NT2/D1 (cell line): ENCODE results near the gene CCDC91.

Experiments
- DNase-seq: peaks from one replicate; pipeline ENCODE4 v3.0.0-alpha.2; 2011; ENCODE audit warnings: low read depth, low spot score
- H3K27me3 ChIP-seq: 2 replicates; pipeline ENCODE4 v1.6.0; 2011; ENCODE audit warnings: mild to moderate bottlenecking; ENCODE audit not compliant: insufficient read length, insufficient read depth
- H3K36me3 ChIP-seq: 2 replicates; pipeline ENCODE4 v1.6.1; 2011; ENCODE audit warnings: mild to moderate bottlenecking, low read length, mixed read lengths; ENCODE audit not compliant: insufficient read depth, insufficient read length
- H3K4me1 ChIP-seq: 2 replicates; pipeline ENCODE4 v1.5.1; 2011; ENCODE audit not compliant: insufficient read depth, insufficient read length
- H3K4me3 ChIP-seq: 2 replicates; pipeline ENCODE4 v1.5.1; 2011; ENCODE audit warnings: low read depth; ENCODE audit not compliant: insufficient read length
- H3K9ac ChIP-seq: 2 replicates; pipeline ENCODE4 v1.6.0; 2011; ENCODE audit warnings: low read depth; ENCODE audit not compliant: insufficient read length
- H3K9me3 ChIP-seq: 2 replicates; pipeline ENCODE4 v1.5.1; 2011; ENCODE audit warnings: mild to moderate bottlenecking, low read length; ENCODE audit not compliant: insufficient read depth
- SUZ12 ChIP-seq: IDR thresholded peaks from 2 replicates; pipeline ENCODE4 v1.6.1; 2011; ENCODE audit not compliant: insufficient read length, insufficient read depth; ENCODE audit errors: extremely low read depth
- YY1 ChIP-seq: IDR thresholded peaks from 2 replicates; pipeline ENCODE4 v1.6.1; 2011; ENCODE audit not compliant: insufficient read length, insufficient read depth
- ZNF274 ChIP-seq: IDR thresholded peaks from 2 replicates; pipeline ENCODE4 v1.6.1; 2011; ENCODE audit warnings: mild to moderate bottlenecking, low read depth, low read length

The CCDC91 gene

GRCh38 chr12:28294300-28294699, 104.0 kb downstream of the CCDC91 start:
- peak; percentile 15 for DNase-seq
- Histone ChIP-seq H3K36me3 (no peaks in the 10 kb centered on the region), H3K4me3 (no peak overlapping the region), H3K9me3 (peaks cover 18% of the 10 kb centered on the region), H3K27me3 (no peaks in the 10 kb centered on the region), H3K9ac (no peak overlapping the region), H3K4me1 (no peaks in the 10 kb centered on the region)
- TF ChIP-seq YY1 (no peak), ZNF274 (no peak), SUZ12 (no peak)

DNA sequence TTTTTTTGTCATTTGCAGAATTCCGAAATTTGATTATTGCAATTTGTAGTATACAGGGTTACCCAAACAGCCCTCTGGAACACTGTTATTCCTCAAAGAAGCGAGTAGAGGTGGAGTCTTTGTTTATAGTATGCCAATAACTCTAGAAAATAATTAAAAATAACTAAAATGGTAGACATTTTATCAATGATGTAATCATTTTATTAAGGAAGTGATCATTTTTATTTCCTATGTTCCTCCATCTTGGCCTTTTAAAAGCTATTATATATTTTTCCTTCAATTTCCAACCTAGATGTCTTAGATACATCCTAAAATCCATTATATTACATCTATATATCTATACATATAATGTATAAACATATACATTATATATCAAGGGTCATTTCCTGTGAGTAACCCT, 106.0 kb downstream of the CCDC91 start:
- DNase-seq: no peak
- Histone ChIP-seq H3K36me3 (no peaks in the 10 kb centered on the region), H3K9me3 (0 out of 2 replicates have a peak, but pooled peaks cover 2% of the 10 kb centered on the region), H3K4me3 (no peak overlapping the region), H3K27me3 (no peaks in the 10 kb centered on the region), H3K9ac (no peak overlapping the region), H3K4me1 (no peaks in the 10 kb centered on the region)
- TF ChIP-seq SUZ12 (no peak), ZNF274 (no peak)

DNA sequence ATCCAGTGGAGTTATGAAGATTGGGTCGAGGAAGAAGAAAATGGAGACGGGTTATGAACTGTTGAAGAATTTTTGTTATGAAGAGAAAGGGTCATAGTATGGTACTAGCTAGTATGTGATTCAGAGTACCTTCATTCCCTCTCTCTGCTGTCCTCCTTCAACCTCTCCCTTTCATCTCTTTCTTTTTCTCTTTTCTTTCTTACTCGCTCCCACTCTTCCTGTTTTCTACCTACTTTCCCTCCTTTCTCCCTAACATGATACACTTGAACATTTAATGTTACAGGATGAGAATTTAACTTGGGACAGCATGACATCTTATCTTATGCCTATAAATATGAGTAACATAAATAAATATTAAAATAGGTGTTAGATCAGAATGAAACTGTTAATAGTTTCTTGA, 112.9 kb downstream of the CCDC91 start:
- H3K4me3 ChIP-seq: no peak overlapping the region
- H3K27me3 ChIP-seq: no peaks in the 10 kb centered on the region
- H3K9me3 ChIP-seq: no peaks in the 10 kb centered on the region
- DNase-seq: no peak
- H3K4me1 ChIP-seq: no peaks in the 10 kb centered on the region
- no peak overlapping the region for H3K9ac ChIP-seq
- TF ChIP-seq SUZ12 (no peak), YY1 (no peak), ZNF274 (no peak)
- no peaks in the 10 kb centered on the region for H3K36me3 ChIP-seq

- TF ChIP-seq ZNF274 (no peak), SUZ12 (no peak), YY1 (no peak)
- H3K9ac ChIP-seq: no peak overlapping the region
- DNase-seq: no peak
- no peak overlapping the region for H3K4me3 ChIP-seq
- H3K27me3 ChIP-seq: no peaks in the 10 kb centered on the region
- no peaks in the 10 kb centered on the region for H3K4me1 ChIP-seq
- H3K9me3 ChIP-seq: no peaks in the 10 kb centered on the region
- no peaks in the 10 kb centered on the region for H3K36me3 ChIP-seq
These were observed 116.3 kb downstream of the CCDC91 start for GRCh38 chr12:28306535-28306934.

DNA sequence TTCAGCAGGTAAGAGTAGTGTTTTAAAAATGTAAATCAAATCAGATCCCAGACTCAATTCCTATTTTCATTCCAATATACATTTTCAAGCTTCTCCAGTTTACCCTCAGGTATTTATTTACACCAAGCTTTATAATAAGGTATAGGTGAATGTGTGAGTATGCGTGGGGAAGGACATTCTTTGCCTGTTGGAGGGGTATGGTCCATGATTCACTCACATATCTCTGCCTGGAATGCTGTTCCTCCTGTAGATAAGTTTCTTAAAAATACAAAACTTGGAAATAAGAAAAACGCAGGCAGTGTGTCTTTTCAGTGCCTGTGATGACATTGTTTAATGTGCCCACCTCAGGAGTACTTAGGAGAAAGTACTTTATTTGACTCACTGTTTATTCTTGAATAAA, 118.6 kb downstream of the CCDC91 start:
- no peak overlapping the region for H3K9ac ChIP-seq
- H3K4me1 ChIP-seq: no peaks in the 10 kb centered on the region
- TF ChIP-seq ZNF274 (no peak), SUZ12 (no peak), YY1 (no peak)
- H3K4me3 ChIP-seq: no peak overlapping the region
- H3K36me3 ChIP-seq: no peaks in the 10 kb centered on the region
- H3K27me3 ChIP-seq: no peaks in the 10 kb centered on the region
- DNase-seq: no peak
- H3K9me3 ChIP-seq: no peaks in the 10 kb centered on the region

DNA sequence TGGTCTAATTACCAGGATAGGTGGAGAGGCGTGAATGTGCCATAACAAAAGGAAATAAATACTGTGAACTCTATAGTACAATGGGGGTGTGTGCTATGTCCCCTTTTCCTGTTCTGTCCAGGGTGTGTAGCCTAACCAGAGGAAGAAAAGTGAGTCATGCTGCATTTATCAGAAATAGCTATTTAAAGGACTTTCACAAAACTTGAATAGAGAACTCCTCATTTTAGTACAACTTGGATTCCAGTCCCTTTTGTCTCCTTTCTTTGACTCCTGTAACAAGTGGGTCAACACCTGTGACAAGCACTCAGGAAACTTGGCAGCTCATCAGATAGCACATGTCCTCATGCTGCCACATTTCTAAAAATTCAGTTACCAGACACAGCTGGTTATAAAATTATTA, 123.4 kb downstream of the CCDC91 start:
- Histone ChIP-seq H3K27me3 (no peaks in the 10 kb centered on the region), H3K36me3 (no peaks in the 10 kb centered on the region), H3K9me3 (peaks cover 5% of the 10 kb centered on the region; the same call in 1 of the 2 replicates), H3K4me3 (no peak overlapping the region), H3K9ac (no peak overlapping the region), H3K4me1 (no peaks in the 10 kb centered on the region)
- DNase-seq: no peak
- TF ChIP-seq YY1 (no peak), SUZ12 (no peak), ZNF274 (no peak)

DNA sequence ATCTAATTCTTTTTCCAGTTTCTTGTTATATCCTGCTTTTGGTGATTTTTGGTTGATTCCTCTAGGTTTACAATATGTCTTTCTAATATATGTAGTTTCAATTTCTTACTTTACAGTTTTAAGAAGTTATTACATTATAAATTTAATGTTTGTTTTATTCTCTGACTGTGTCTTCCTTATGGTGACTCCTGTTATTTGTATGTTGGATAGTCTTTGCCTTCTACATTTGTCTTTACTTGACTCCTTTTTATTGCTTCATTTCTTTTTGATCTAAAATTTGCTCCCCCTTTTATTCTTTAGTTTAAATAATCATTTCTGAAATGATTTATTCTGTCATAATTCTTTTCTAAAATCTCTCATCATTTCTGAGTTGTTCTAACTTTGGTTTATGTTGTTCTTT, 125.8 kb downstream of the CCDC91 start:
- no peak for TF ChIP-seq YY1
- no peak for TF ChIP-seq SUZ12
- TF ChIP-seq ZNF274: no peak
- Histone ChIP-seq H3K9ac (no peak overlapping the region), H3K36me3 (no peaks in the 10 kb centered on the region), H3K27me3 (no peaks in the 10 kb centered on the region), H3K9me3 (peaks cover 5% of the 10 kb centered on the region; the same call in 1 of the 2 replicates), H3K4me3 (no peak overlapping the region), H3K4me1 (no peaks in the 10 kb centered on the region)
- DNase-seq: no peak

GRCh38 chr12:28318273-28318672, 128.0 kb downstream of the CCDC91 start:
- Histone ChIP-seq H3K27me3 (no peaks in the 10 kb centered on the region), H3K4me3 (no peak overlapping the region), H3K9ac (no peak overlapping the region), H3K4me1 (no peaks in the 10 kb centered on the region), H3K36me3 (no peaks in the 10 kb centered on the region), H3K9me3 (peaks cover 5% of the 10 kb centered on the region; the same call in 1 of the 2 replicates)
- DNase-seq: no peak
- no peak for TF ChIP-seq ZNF274
- TF ChIP-seq SUZ12: no peak
- no peak for TF ChIP-seq YY1
